Neural cell (in vitro differentiated cells): Measurements from ENCODE around the gene CD180. TPM values are rescaled to one million over a fixed set of nuclear protein-coding genes. Genes with fewer than 3 reads are reported as not detected.

Experiments
- H2AFZ ChIP-seq: fragments of 200-600, 300-800 bp; sonication (generic), shearing (Covaris generic); 2 replicates; pipeline ENCODE4 v1.6.0; 2014; ENCODE audit warnings: low read depth, mild to moderate bottlenecking, antibody characterized with exemption, low read length, moderate library complexity
- H3F3A ChIP-seq: fragments of 200-600 bp; shearing (Covaris generic); 2 replicates; pipeline ENCODE4 v1.6.1; 2016; ENCODE audit warnings: mild to moderate bottlenecking, moderate library complexity, mixed read lengths, antibody characterized with exemption, low read length; ENCODE audit not compliant: insufficient read depth, poor library complexity, severe bottlenecking
- H3K27ac ChIP-seq: fragments of 200-600, 300-800 bp; sonication (generic), shearing (Covaris generic); 2 replicates; pipeline ENCODE4 v1.5.1; 2014; ENCODE audit warnings: mild to moderate bottlenecking, low read length, moderate library complexity
- H3K27me3 ChIP-seq: fragments of 300-800, 200-600 bp; sonication (generic), shearing (Covaris generic); 2 replicates; pipeline ENCODE4 v1.6.0; 2014; ENCODE audit warnings: mild to moderate bottlenecking, low read depth, low read length, moderate library complexity; ENCODE audit not compliant: insufficient read depth
- H3K36me3 ChIP-seq: fragments of 300-800, 200-600 bp; sonication (generic), shearing (Covaris generic); 2 replicates; pipeline ENCODE4 v1.5.1; 2014; ENCODE audit warnings: mild to moderate bottlenecking, antibody characterized with exemption, low read length, moderate library complexity; ENCODE audit not compliant: insufficient read depth
- H3K4me2 ChIP-seq: fragments of 300-800, 200-600 bp; sonication (generic), shearing (Covaris generic); 2 replicates; pipeline ENCODE4 v1.6.0; 2014; ENCODE audit warnings: mild to moderate bottlenecking, low read length
- H3K4me3 ChIP-seq: fragments of 300-800, 200-600 bp; sonication (generic), shearing (Covaris generic); 2 replicates; pipeline ENCODE4 v1.5.1; 2014; ENCODE audit warnings: mild to moderate bottlenecking, low read length, moderate library complexity
- H3K79me2 ChIP-seq: fragments of 200-600 bp; shearing (Covaris generic); replicated peaks from 2 replicates; pipeline ENCODE4 v1.6.0; 2014; ENCODE audit warnings: mild to moderate bottlenecking, low read length, moderate library complexity; ENCODE audit not compliant: insufficient read depth
- H3K9ac ChIP-seq: fragments of 300-800, 200-600 bp; sonication (generic), shearing (Covaris generic); 2 replicates; pipeline ENCODE4 v1.6.1; 2016; ENCODE audit warnings: mild to moderate bottlenecking, low read length, mixed read lengths
- H3K9me2 ChIP-seq: fragments of 200-600 bp; shearing (Covaris generic); 2 replicates; pipeline ENCODE4 v1.6.1; 2016; ENCODE audit warnings: mild to moderate bottlenecking, low read length, mixed read lengths; ENCODE audit not compliant: insufficient read depth
- H3K9me3 ChIP-seq: fragments of 200-600, 300-800 bp; sonication (generic), shearing (Covaris generic); 2 replicates; pipeline ENCODE4 v1.6.1; 2016; ENCODE audit warnings: mild to moderate bottlenecking, mixed run types, low read length, moderate library complexity, mixed read lengths
- H4K20me1 ChIP-seq: fragments of 200-600 bp; shearing (Covaris generic); 2 replicates; pipeline ENCODE4 v1.6.1; 2016; ENCODE audit warnings: mild to moderate bottlenecking, mixed run types; ENCODE audit not compliant: insufficient read depth
- CTCF ChIP-seq: fragments of 450-650 bp; IDR thresholded peaks from 2 replicates; pipeline ENCODE4 v1.5.1; 2014; ENCODE audit warnings: antibody characterized with exemption, mild to moderate bottlenecking, moderate library complexity; ENCODE audit not compliant: poor library complexity, severe bottlenecking
- EP300 ChIP-seq: fragments of 450-650 bp; conservative IDR thresholded peaks from 2 replicates; pipeline ENCODE4 v1.6.1; 2014; ENCODE audit warnings: antibody characterized with exemption, mild to moderate bottlenecking, moderate library complexity; ENCODE audit not compliant: poor library complexity, severe bottlenecking
- EZH2 ChIP-seq: fragments of 200-600, 300-800 bp; shearing (Covaris generic), sonication (generic); IDR thresholded peaks from 2 replicates; pipeline ENCODE4 v1.6.1; 2014; ENCODE audit warnings: antibody characterized with exemption, low read length, borderline replicate concordance, mild to moderate bottlenecking; ENCODE audit not compliant: insufficient read depth, poor library complexity, severe bottlenecking
- MXI1 ChIP-seq: fragments of 450-650 bp; conservative IDR thresholded peaks from 2 replicates; pipeline ENCODE4 v1.6.1; 2014; ENCODE audit warnings: antibody characterized with exemption, mild to moderate bottlenecking; ENCODE audit not compliant: poor library complexity, severe bottlenecking
- POLR2AphosphoS5 ChIP-seq: IDR thresholded peaks from 2 replicates; pipeline ENCODE4 v1.6.1; 2012
- RAD21 ChIP-seq: fragments of 450-650 bp; conservative IDR thresholded peaks from 2 replicates; pipeline ENCODE4 v1.6.1; 2014; ENCODE audit warnings: antibody characterized with exemption, mild to moderate bottlenecking, moderate library complexity
- REST ChIP-seq: IDR thresholded peaks from 2 replicates; pipeline ENCODE4 v1.6.1; 2012; ENCODE audit warnings: borderline replicate concordance
- SMC3 ChIP-seq: fragments of 450-650 bp; conservative IDR thresholded peaks from 2 replicates; pipeline ENCODE4 v1.6.1; 2014; ENCODE audit warnings: antibody characterized with exemption, mild to moderate bottlenecking, moderate library complexity; ENCODE audit not compliant: poor library complexity
- TAF1 ChIP-seq: IDR thresholded peaks from 2 replicates; pipeline ENCODE4 v1.6.1; 2012; ENCODE audit warnings: low read depth
- polyA plus RNA-seq: library from polyadenylated mRNA; depleted of rRNA; stranded (reverse); fragments of >200 nt; gene quantifications from 2 replicates; pipeline ENCODE4 v1.2.3, GENCODE V29; 2014

The CD180 gene
- polyA plus RNA-seq, 1 donor from 2014 or later: not detected

GRCh38 chr5:67204821-67205220 lies 8.2 kb upstream of the CD180 start:
- no peak overlapping the region for H3K9ac ChIP-seq
- H3K27me3 ChIP-seq: no peaks in the 10 kb centered on the region
- H4K20me1 ChIP-seq: no peaks in the 10 kb centered on the region
- TF ChIP-seq TAF1: no peak
- no peak for TF ChIP-seq RAD21
- TF ChIP-seq REST: no peak
- TF ChIP-seq POLR2AphosphoS5: no peak
- no peak for TF ChIP-seq MXI1
- no peak for TF ChIP-seq EP300
- TF ChIP-seq SMC3: no peak
- no peak for TF ChIP-seq CTCF
- no peak for TF ChIP-seq EZH2
- no peaks in the 10 kb centered on the region for H3K79me2 ChIP-seq
- H3K27ac ChIP-seq: no peak overlapping the region
- H2AFZ ChIP-seq: no peak overlapping the region
- H3K36me3 ChIP-seq: no peaks in the 10 kb centered on the region
- H3K9me3 ChIP-seq: peaks cover 3% of the 10 kb centered on the region
- no peak overlapping the region for H3K4me3 ChIP-seq
- no peak overlapping the region for H3K4me2 ChIP-seq
- H3F3A ChIP-seq: no peaks in the 10 kb centered on the region
- no peaks in the 10 kb centered on the region for H3K9me2 ChIP-seq

GRCh38 chr5:67203701-67204074 lies 7.1 kb upstream of the CD180 start:
- no peak for TF ChIP-seq MXI1
- no peak for TF ChIP-seq POLR2AphosphoS5
- no peaks in the 10 kb centered on the region for H4K20me1 ChIP-seq
- H3K27me3 ChIP-seq: no peaks in the 10 kb centered on the region
- no peaks in the 10 kb centered on the region for H3F3A ChIP-seq
- peaks cover 3% of the 10 kb centered on the region for H3K9me3 ChIP-seq
- H3K4me3 ChIP-seq: no peak overlapping the region
- H3K79me2 ChIP-seq: no peaks in the 10 kb centered on the region
- no peak overlapping the region for H3K27ac ChIP-seq
- no peaks in the 10 kb centered on the region for H3K36me3 ChIP-seq
- H3K9ac ChIP-seq: no peak overlapping the region
- no peak overlapping the region for H3K4me2 ChIP-seq
- H3K9me2 ChIP-seq: no peaks in the 10 kb centered on the region
- H2AFZ ChIP-seq: no peak overlapping the region

- H3K79me2 ChIP-seq: no peaks in the 10 kb centered on the region
- no peak overlapping the region for H3K4me2 ChIP-seq
- no peaks in the 10 kb centered on the region for H3F3A ChIP-seq
- H4K20me1 ChIP-seq: no peaks in the 10 kb centered on the region
- H3K9me2 ChIP-seq: no peaks in the 10 kb centered on the region
- H3K27me3 ChIP-seq: no peaks in the 10 kb centered on the region
- TF ChIP-seq RAD21 (no peak), EP300 (no peak), POLR2AphosphoS5 (no peak), TAF1 (no peak), SMC3 (no peak), EZH2 (no peak), REST (no peak), CTCF (no peak), MXI1 (no peak)
- H3K27ac ChIP-seq: no peak overlapping the region
- H3K9me3 ChIP-seq: peaks cover 3% of the 10 kb centered on the region
- no peaks in the 10 kb centered on the region for H3K36me3 ChIP-seq
- no peak overlapping the region for H2AFZ ChIP-seq
- H3K9ac ChIP-seq: no peak overlapping the region
- no peak overlapping the region for H3K4me3 ChIP-seq
Measured at GRCh38 chr5:67202828-67203227, 6.2 kb upstream of the CD180 start.
